SW 1271 (cell line): Measurements from ENCODE around the gene OR10AD1.
"Not testable (repeated sequence)": the region's sequence is repeated elsewhere in the genome, so short reads cannot be mapped to it uniquely, and the experiment has no call there.

Experiments
- DNase-seq, 2 experiments: peaks; one replicate each; lab custom pipeline; 2025; lab: John Stamatoyannopoulos, UW

OR10AD1 gene

DNA sequence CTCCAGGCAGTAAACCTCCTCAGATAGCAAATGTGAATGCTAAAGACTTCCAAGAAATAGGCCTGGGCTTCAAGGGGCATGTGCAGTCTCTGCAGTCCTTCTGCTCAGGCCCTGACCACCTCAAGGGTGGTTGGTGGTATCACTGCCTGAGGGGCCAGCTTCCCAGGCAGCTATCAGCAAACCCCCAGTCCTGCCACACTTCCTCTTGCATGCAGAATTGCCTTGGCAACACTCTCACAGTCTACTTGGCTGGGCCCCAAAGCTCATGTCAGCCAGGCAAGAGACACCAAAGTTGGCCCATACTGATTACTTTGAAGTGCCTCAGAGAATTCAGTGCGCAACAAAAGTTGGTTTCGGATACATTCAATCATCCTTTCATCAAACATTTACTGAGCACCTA, 42.3 kb downstream of the OR10AD1 start:
- no peak for DNase-seq

- DNase-seq, result no peak
Observed at GRCh38 chr12:48160046-48160445, 43.0 kb downstream of the OR10AD1 start.

DNA sequence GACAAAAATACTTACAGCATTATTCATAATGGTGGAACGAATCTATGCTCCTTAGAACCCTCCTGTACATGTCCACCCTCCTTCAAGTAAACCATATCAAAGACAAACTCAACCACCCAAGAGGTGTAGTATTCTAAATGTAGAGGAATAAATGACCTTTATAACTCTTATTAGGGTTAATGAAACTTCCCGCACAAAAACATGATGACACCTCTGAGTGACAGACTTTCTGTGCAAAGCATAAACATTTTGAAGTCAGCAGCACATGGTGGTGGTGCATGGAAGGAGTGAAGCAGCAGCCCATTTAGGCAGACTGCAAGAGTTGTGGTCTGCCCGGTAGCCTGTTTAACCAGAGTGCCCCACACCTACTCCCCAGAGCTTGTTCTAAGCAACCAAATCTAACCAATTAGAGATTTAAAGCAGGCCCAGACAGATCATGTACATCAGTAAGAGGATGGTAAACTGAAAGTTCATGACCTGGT, 45.2 kb downstream of the OR10AD1 start:
- DNase-seq, result no peak

DNA sequence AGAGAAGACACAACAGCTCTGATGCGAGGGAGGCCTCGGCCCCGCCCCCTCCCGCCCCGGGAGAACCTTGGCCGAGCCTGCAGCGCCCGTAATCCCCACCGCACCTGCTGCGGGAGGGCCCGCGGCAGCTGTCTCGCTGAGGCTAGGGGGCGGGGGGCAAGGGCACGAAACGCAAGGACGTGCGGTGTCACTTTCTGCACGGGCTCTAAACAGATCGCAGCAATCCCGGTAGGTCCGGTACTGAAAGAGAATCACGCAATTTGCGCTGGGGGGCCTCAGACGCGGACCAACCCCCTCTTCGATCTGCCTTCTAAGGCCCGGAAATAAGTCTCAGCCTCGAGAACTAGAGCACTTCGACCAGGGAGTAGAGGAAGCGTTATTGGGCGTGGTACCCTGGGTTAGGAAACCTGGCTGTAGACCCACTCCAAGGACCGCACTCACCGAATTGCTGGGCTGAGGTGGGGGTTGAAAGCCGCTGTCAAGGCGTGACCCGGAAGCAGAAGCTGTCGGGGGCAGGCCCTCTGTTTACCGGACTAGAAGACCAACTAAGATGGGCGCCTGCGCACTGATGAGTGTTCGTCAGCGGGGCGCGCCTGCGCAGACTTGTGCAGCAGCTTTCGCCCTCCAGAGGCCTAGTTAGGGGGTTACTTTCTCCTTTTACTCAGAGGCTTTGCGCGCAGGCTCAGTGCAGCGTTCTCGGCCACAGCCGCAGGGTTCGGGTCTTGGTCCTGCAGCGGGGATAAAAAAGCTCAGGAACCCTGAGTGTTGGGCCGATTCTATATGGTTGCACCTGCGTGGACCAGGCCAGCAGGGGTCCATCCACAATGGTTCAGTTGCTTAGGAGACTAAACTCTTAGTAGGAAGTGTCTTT, 45.8 kb downstream of the OR10AD1 start, which contains the start of gene ASB8:
ASB8 (minus strand) TSS at position 498 of the 871 bp plus-strand sequence. CDS start 4,019 bp downstream, outside the sequence.
- DNase-seq, result peak; percentile 88 to 99

DNA sequence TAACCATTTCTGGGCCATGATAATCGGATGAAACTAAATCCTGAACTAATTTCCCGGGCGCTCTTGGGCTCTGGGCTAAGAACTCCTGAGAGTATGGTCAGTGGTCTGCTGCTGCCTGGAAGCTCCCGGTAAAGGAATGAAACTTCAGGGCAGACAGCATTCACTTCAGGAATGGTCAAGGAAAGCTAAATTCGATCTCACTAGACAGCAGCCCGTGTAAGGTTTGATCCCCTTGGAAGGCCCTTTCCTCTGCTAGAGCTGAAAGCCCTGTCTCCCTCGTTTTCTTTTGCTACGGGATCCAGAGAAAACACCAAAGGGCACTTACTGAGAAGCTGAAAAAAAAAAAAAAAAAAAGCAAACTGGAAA, 46.5 kb downstream of the OR10AD1 start:
- DNase-seq, result no peak

DNA sequence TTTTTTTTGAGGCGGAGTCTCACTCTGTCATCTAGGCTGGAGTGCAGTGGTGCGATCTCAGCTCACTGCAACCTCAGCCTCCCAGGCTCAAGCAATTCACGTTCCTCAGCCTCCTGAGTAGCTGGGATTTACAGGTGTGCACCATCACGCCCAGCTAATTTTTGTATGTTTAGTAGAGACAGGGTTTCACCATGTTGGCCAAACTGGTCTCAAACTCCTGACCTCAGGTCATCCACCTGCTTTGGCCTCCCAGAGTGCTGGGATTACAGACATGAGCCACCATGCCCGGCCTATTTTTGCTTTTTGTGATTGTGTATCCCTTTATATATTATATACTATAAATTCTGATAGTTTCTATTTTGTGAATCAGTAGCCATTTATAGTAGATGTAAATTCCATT, 47.3 kb downstream of the OR10AD1 start:
- not testable (repeated sequence) for DNase-seq
